Esophagus squamous epithelium (tissue), 5 donors: ENCODE data around the gene KANK2. TPM values are rescaled to one million over a fixed set of nuclear protein-coding genes. Genes with fewer than 3 reads are reported as not detected.

Experiments
- DNase-seq: peaks from one replicate; lab custom pipeline; 2025; lab: John Stamatoyannopoulos, UW
- H3K27ac ChIP-seq, 4 donors: fragments of 200-600 bp; sonication (generic); one replicate each; pipeline ENCODE4 v1.5.1; 2016 to 2019; ENCODE audit warnings: mild to moderate bottlenecking in 1 of 4
- H3K27me3 ChIP-seq, 4 donors: fragments of 200-600 bp; sonication (generic); 1 replicate in 3 of 4; 2 replicates in 1 of 4; pipeline versions ENCODE4 v1.5.1 to v1.6.0; 2017 to 2021; ENCODE audit warnings: antibody characterized with exemption in 1 of 4
- H3K36me3 ChIP-seq, 3 donors: fragments of 200-600 bp; sonication (generic); one replicate each; pipeline ENCODE4 v1.5.1; 2016 to 2019
- H3K4me1 ChIP-seq, 3 donors: fragments of 200-600 bp; sonication (generic); one replicate each; pipeline ENCODE4 v1.5.1; 2017 to 2019
- H3K4me3 ChIP-seq, 4 donors: fragments of 200-600 bp; sonication (generic); 1 replicate in 3 of 4; 2 replicates in 1 of 4; pipeline ENCODE4 v1.5.1; 2016 to 2019; ENCODE audit warnings: mild to moderate bottlenecking in 2 of 4, moderate library complexity in 1 of 4
- H3K9me3 ChIP-seq, 3 donors: fragments of 200-600 bp; sonication (generic); one replicate each; pipeline ENCODE4 v1.5.1; 2016 to 2019
- CTCF ChIP-seq, 6 experiments: fragments of 450-650 bp in 4 of 6; fragments of 200-600 bp in 2 of 6; sonication (generic) in 2 of 6; IDR thresholded peaks; one replicate each; pipeline ENCODE4 v1.5.1; 2016 to 2019; ENCODE audit warnings: antibody characterized with exemption in 6 of 6, mild to moderate bottlenecking in 4 of 6, moderate library complexity in 4 of 6
- POLR2A ChIP-seq, 4 donors: fragments of 450-650 bp; IDR thresholded peaks; one replicate each; pipeline ENCODE4 v1.6.1; 2017; ENCODE audit warnings: antibody characterized with exemption in 4 of 4, mild to moderate bottlenecking in 4 of 4, moderate library complexity in 3 of 4
- WGBS, 2 donors: methylation state at CpG; one replicate each; pipeline ENCODE4 v1.1.5; 2018; 5-methylcytosine and 5-hydroxymethylcytosine counted together
- intact Hi-C: fragments of 100-400 bp; cut with DNase I; formaldehyde crosslinking; loops from one replicate; pipeline ENCODE4 v1.15.0; 2022
- total RNA-seq, 4 donors: library from RNA; depleted of rRNA; stranded (reverse); fragments of >200 nt; gene quantifications; one replicate each; pipeline ENCODE4 v1.1.0, GENCODE V29; 2016
- donor health status: DM: yes; HTN: yes; CAD: no.

Gene KANK2
- 100 to 1,000 TPM in 1 of 4 donors, 10 to 100 TPM in 3; 29.3 to 287 (median 57.1) TPM for total RNA-seq

- intact Hi-C loops: no loop called here
- Histone ChIP-seq H3K9me3 (no peaks in the 10 kb centered on the region), H3K27me3 (no peaks in the 10 kb centered on the region), H3K27ac (peak within 1 kb of the TSS; percentile 79 to 93 (median 90)), H3K36me3 (peaks cover 0 to 54% (median 5%) of the 10 kb centered on the region in 3 donors), H3K4me1 (peaks cover 13 to 67% (median 28%) of the 10 kb centered on the region in 3 donors), H3K4me3 (peak within 1 kb of the TSS; percentile 63 to 89 (median 74))
- DNase-seq: no peak
- WGBS, 2 donors: 2 to 3% methylated on average over 23 to 26 of the region's 78 CpGs
- TF ChIP-seq CTCF (IDR thresholded peaks at IDR 0.05) (peak in 1 of 6 experiments; percentile 12), POLR2A (IDR thresholded peaks at IDR 0.05) (peak in 2 of 4 donors; percentile 79 to 80)
Observed at GRCh38 chr19:11197291-11198174, at the start of gene KANK2. KANK2 (minus strand) TSS chr19:11197545; CDS start chr19:11194511, 3,034 bp downstream.

- Histone ChIP-seq H3K4me1 (peaks cover 5 to 27% (median 12%) of the 10 kb centered on the region in 3 donors), H3K36me3 (peaks cover under 1 to 87% (median under 1%) of the 10 kb centered on the region in 3 donors), H3K27me3 (no peaks in the 10 kb centered on the region), H3K9me3 (no peaks in the 10 kb centered on the region), H3K4me3 (no peak overlapping the region), H3K27ac (peak overlapping the region in 2 of 4 donors; percentile 62 to 65)
- 89 to 90% methylated on average over 10 of the region's 11 CpGs for whole genome bisulfite sequencing, 2 donors
- DNase-seq: no peak
- intact Hi-C loops: no loop called here
- no peak for TF ChIP-seq CTCF (IDR thresholded peaks at IDR 0.05)
- no peak for TF ChIP-seq POLR2A (IDR thresholded peaks at IDR 0.05)
Observed at GRCh38 chr19:11246941-11247340, 49.6 kb upstream of the KANK2 start.

GRCh38 chr19:11244846-11245589, 47.7 kb upstream of the KANK2 start:
- TF ChIP-seq POLR2A (IDR thresholded peaks at IDR 0.05): no peak
- TF ChIP-seq CTCF (IDR thresholded peaks at IDR 0.05): no peak
- Histone ChIP-seq H3K4me3 (no peak overlapping the region), H3K9me3 (no peaks in the 10 kb centered on the region), H3K27me3 (no peaks in the 10 kb centered on the region), H3K36me3 (peaks cover 0 to 87% (median 11%) of the 10 kb centered on the region in 3 donors), H3K4me1 (peaks cover 5 to 27% (median 12%) of the 10 kb centered on the region in 3 donors), H3K27ac (no peak overlapping the region)
- DNase-seq: no peak
- intact Hi-C loops: no loop called here
- 89 to 100% methylated on average over 3 of the region's 5 CpGs for WGBS, 2 donors

- Histone ChIP-seq H3K9me3 (peaks cover 0 to 4% (median 4%) of the 10 kb centered on the region in 3 donors), H3K4me1 (peaks cover 5 to 27% (median 12%) of the 10 kb centered on the region in 3 donors), H3K4me3 (peak overlapping the region in 1 of 4 donors; percentile 21), H3K27ac (peak overlapping the region; percentile 17 to 74 (median 48)), H3K27me3 (no peaks in the 10 kb centered on the region), H3K36me3 (peaks cover 0 to 87% (median 11%) of the 10 kb centered on the region in 3 donors)
- DNase-seq: no peak
- 93 to 97% methylated on average over 6 to 7 of the region's 7 CpGs for WGBS, 2 donors
- intact Hi-C loops: no loop called here
- TF ChIP-seq POLR2A (IDR thresholded peaks at IDR 0.05): no peak
- TF ChIP-seq CTCF (IDR thresholded peaks at IDR 0.05): no peak
Observed at GRCh38 chr19:11243798-11244169, 46.4 kb upstream of the KANK2 start.
